Retina (tissue), 1 donor: ENCODE measurements around the gene OSBP2.

Source experiments
- DNase-seq: peaks from one replicate; pipeline ENCODE4 v3.0.0-alpha.2; 2016

OSBP2 gene

GRCh38 chr22:30856741-30857502 lies 162.2 kb downstream of the OSBP2 start:
- no peak for DNase-seq

- DNase-seq: no peak
Observed at GRCh38 chr22:30857791-30858190, 163.1 kb downstream of the OSBP2 start.

GRCh38 chr22:30858976-30859713 lies 164.5 kb downstream of the OSBP2 start:
- no peak for DNase-seq

GRCh38 chr22:30859714-30860095 lies 165.0 kb downstream of the OSBP2 start:
- no peak for DNase-seq

GRCh38 chr22:30860176-30861105 lies 165.8 kb downstream of the OSBP2 start:
- DNase-seq: no peak

GRCh38 chr22:30861131-30861530 lies 166.5 kb downstream of the OSBP2 start:
- DNase-seq: peak; percentile 42

GRCh38 chr22:30861688-30862552 lies 167.2 kb downstream of the OSBP2 start:
- DNase-seq: no peak

- peak; percentile 56 for DNase-seq
Observed at GRCh38 chr22:30863081-30863833, 168.6 kb downstream of the OSBP2 start.

- DNase-seq: no peak
Observed at GRCh38 chr22:30864441-30865420, 170.1 kb downstream of the OSBP2 start.

GRCh38 chr22:30865656-30866055 lies 171.0 kb downstream of the OSBP2 start:
- DNase-seq: no peak

GRCh38 chr22:30866216-30866615 lies 171.5 kb downstream of the OSBP2 start:
- DNase-seq: no peak

GRCh38 chr22:30866811-30867271 lies 172.2 kb downstream of the OSBP2 start:
- DNase-seq: no peak

GRCh38 chr22:30867746-30868662 lies 173.3 kb downstream of the OSBP2 start:
- DNase-seq: no peak

- DNase-seq: no peak
Observed at GRCh38 chr22:30868663-30869385, 174.2 kb downstream of the OSBP2 start.

GRCh38 chr22:30869667-30870395 lies 175.2 kb downstream of the OSBP2 start:
- no peak for DNase-seq

- no peak for DNase-seq
Observed at GRCh38 chr22:30870451-30871345, 176.0 kb downstream of the OSBP2 start.
